Endothelial cell of umbilical vein (primary cell): ENCODE data around the gene KCNK13. TPM values are rescaled to one million over a fixed set of nuclear protein-coding genes. Genes with fewer than 3 reads are reported as not detected.

ENCODE experiments used
- BruUV-seq: library from RNA; stranded (reverse); fragments of 400-500 nt; replicated peaks from 2 replicates; lab custom pipeline; 2021; lab: Mats Ljungman, UMichigan
- CTCF ChIA-PET: fragments of 300-600, 350-600 bp; sonication (Branson Sonifier 250); formaldehyde crosslinking; loops from one replicate; lab custom pipeline; 2021; ENCODE audit warnings: antibody characterized with exemption, inconsistent platforms; lab: Charles Lee
- POLR2A ChIA-PET: fragments of 300-600, 350-600 bp; sonication (Branson Sonifier 250); formaldehyde crosslinking; loops from one replicate; lab custom pipeline; 2021; ENCODE audit warnings: antibody characterized with exemption, inconsistent platforms; lab: Charles Lee
- DNase-seq: peaks from one replicate; pipeline ENCODE4 v3.0.0-alpha.2; 2011; ENCODE audit warnings: low read depth, low spot score
- FAIRE-seq: peaks from 2 replicates; lab custom pipeline; 2011; peaks lifted over from hg19 to GRCh38; lab: Jason Lieb, UNC
- H2AFZ ChIP-seq: 2 replicates; pipeline ENCODE4 v1.6.0; 2012; ENCODE audit warnings: low read depth, low read length, control low read depth, inconsistent platforms
- H3K27ac ChIP-seq: 2 replicates; pipeline ENCODE4 v1.5.1; 2011; ENCODE audit warnings: low read depth, mild to moderate bottlenecking, control low read depth, low read length, moderate library complexity; ENCODE audit not compliant: insufficient read depth
- H3K27me3 ChIP-seq, 2 experiments: 2 replicates each; pipeline versions ENCODE4 v1.6.0 to v1.6.1; 2011; ENCODE audit warnings: low read length in 2 of 2, mixed read lengths in 1 of 2; ENCODE audit not compliant: control insufficient read depth in 2 of 2, insufficient read depth in 2 of 2
- H3K36me3 ChIP-seq, 2 experiments: 2 replicates in 1 of 2; 3 replicates in 1 of 2; pipeline ENCODE4 v1.5.1; 2011; ENCODE audit warnings: low read length in 2 of 2, mild to moderate bottlenecking in 1 of 2, moderate library complexity in 1 of 2; ENCODE audit not compliant: control insufficient read depth in 2 of 2, insufficient read depth in 2 of 2; ENCODE audit errors: extremely low read depth in 1 of 2
- H3K4me1 ChIP-seq: 3 replicates; pipeline ENCODE4 v1.5.1; 2011; ENCODE audit warnings: mild to moderate bottlenecking, low read length; ENCODE audit not compliant: control insufficient read depth, insufficient read depth; ENCODE audit errors: extremely low read depth
- H3K4me2 ChIP-seq: 2 replicates; pipeline ENCODE4 v1.6.1; 2011; ENCODE audit warnings: low read length, control low read depth, mixed read lengths; ENCODE audit not compliant: insufficient read depth
- H3K4me3 ChIP-seq, 3 experiments: fragments of 200-600 bp in 1 of 3; sonication (generic), shearing (Covaris generic) in 1 of 3; replicated peaks in 1 of 3; 2 replicates each; pipeline ENCODE4 v1.5.1; 2011 to 2016; ENCODE audit warnings: control low read depth in 3 of 3, low read length in 3 of 3, mild to moderate bottlenecking in 2 of 3, inconsistent platforms in 1 of 3, low read depth in 1 of 3, moderate library complexity in 1 of 3; ENCODE audit not compliant: insufficient read depth in 1 of 3
- H3K79me2 ChIP-seq: 2 replicates; pipeline ENCODE4 v1.6.0; 2012; ENCODE audit warnings: low read length, inconsistent platforms; ENCODE audit not compliant: control insufficient read depth, insufficient read depth
- H3K9ac ChIP-seq: replicated peaks from 2 replicates; pipeline ENCODE3; 2011; ENCODE audit warnings: low read length, control low read depth; ENCODE audit not compliant: insufficient read depth; ENCODE audit errors: extremely low read depth
- H3K9me1 ChIP-seq: replicated peaks from 3 replicates; pipeline ENCODE4 v1.6.0; 2011; ENCODE audit warnings: mild to moderate bottlenecking, low read length; ENCODE audit not compliant: control insufficient read depth, insufficient read depth; ENCODE audit errors: extremely low read depth
- H3K9me3 ChIP-seq: replicated peaks from 2 replicates; pipeline ENCODE4 v1.5.1; 2012; ENCODE audit warnings: low read length, inconsistent platforms; ENCODE audit not compliant: control insufficient read depth, insufficient read depth
- H4K20me1 ChIP-seq: replicated peaks from 2 replicates; pipeline ENCODE3; 2011; ENCODE audit warnings: mild to moderate bottlenecking, low read length; ENCODE audit not compliant: control insufficient read depth, insufficient read depth; ENCODE audit errors: extremely low read depth
- EZH2 ChIP-seq: IDR thresholded peaks from 2 replicates; pipeline ENCODE4 v1.6.1; 2012; ENCODE audit warnings: borderline replicate concordance, low read depth, mild to moderate bottlenecking, moderate library complexity, low read length, inconsistent platforms; ENCODE audit not compliant: severe bottlenecking
- FOS ChIP-seq: IDR thresholded peaks from 2 replicates; pipeline ENCODE4 v1.6.1; 2011; ENCODE audit warnings: mild to moderate bottlenecking, low read length, moderate library complexity, borderline replicate concordance; ENCODE audit not compliant: insufficient read depth
- GATA2 ChIP-seq: IDR thresholded peaks from 2 replicates; pipeline ENCODE4 v1.7.0; 2011; ENCODE audit warnings: low read depth, mild to moderate bottlenecking, moderate library complexity, mixed read lengths, low read length; ENCODE audit not compliant: insufficient read length, insufficient read depth
- JUN ChIP-seq: IDR thresholded peaks from 2 replicates; pipeline ENCODE4 v1.6.1; 2011; ENCODE audit warnings: borderline replicate concordance, low read depth; ENCODE audit not compliant: insufficient read length, insufficient read depth
- MAX ChIP-seq: IDR thresholded peaks from 2 replicates; pipeline ENCODE4 v1.6.1; 2011; ENCODE audit not compliant: insufficient read depth, insufficient read length
- MYC ChIP-seq: IDR thresholded peaks from one replicate; pipeline ENCODE4 v1.6.1; 2011; ENCODE audit warnings: mild to moderate bottlenecking, low read depth, low read length
- POLR2A ChIP-seq: IDR thresholded peaks from 2 replicates; pipeline ENCODE4 v1.6.1; 2012; ENCODE audit warnings: low read depth, mild to moderate bottlenecking, control low read depth, low read length
- POLR2AphosphoS5 ChIP-seq: IDR thresholded peaks from 2 replicates; pipeline ENCODE4 v1.6.1; 2012; ENCODE audit warnings: low read depth, mild to moderate bottlenecking, control low read depth, low read length, moderate library complexity; ENCODE audit not compliant: insufficient read depth
- dilution Hi-C: fragments of 300-500 bp; cut with MboI; formaldehyde crosslinking; loops from one replicate; pipeline ENCODE4 v1.15.0; 2019; ENCODE audit warnings: low sequenced_read_pairs; ENCODE audit not compliant: extremely low pct_ligation_motif_present
- intact Hi-C: fragments of 100-400 bp; cut with micrococcal nuclease; formaldehyde crosslinking; loops from one replicate; pipeline ENCODE4 v1.10.0; 2022
- polyA plus RNA-seq, 4 experiments: library from polyadenylated mRNA; depleted of rRNA in 3 of 4; stranded (reverse) in 3 of 4; unstranded in 1 of 4; fragments of >200 nt; gene quantifications; 2 replicates each; pipeline versions ENCODE4 v1.2.1 to v1.2.3, GENCODE V29; 2011 to 2012; ENCODE audit warnings: missing spikeins in 1 of 4
- total RNA-seq: library from RNA; stranded (reverse); gene quantifications from 2 replicates; pipeline ENCODE4 v1.2.3, GENCODE V29; 2021
- TF ChIP-seq, protein P1 (sequence below), 2 donors: IDR thresholded peaks; 1 replicate in 1 of 2; 2 replicates in 1 of 2; pipeline ENCODE4 v1.5.1; 2011; ENCODE audit warnings: low read length in 2 of 2, mild to moderate bottlenecking in 2 of 2, moderate library complexity in 2 of 2, control low read depth in 1 of 2, inconsistent platforms in 1 of 2, low read depth in 1 of 2; ENCODE audit not compliant: insufficient read depth in 1 of 2; ENCODE audit errors: extremely low read depth in 1 of 2

KCNK13 gene
- total and polyA plus RNA-seq, 2 donors (not counting 3 experiments of a cell fraction or from before 2014, with no cell fraction given) = not detected

DNA sequence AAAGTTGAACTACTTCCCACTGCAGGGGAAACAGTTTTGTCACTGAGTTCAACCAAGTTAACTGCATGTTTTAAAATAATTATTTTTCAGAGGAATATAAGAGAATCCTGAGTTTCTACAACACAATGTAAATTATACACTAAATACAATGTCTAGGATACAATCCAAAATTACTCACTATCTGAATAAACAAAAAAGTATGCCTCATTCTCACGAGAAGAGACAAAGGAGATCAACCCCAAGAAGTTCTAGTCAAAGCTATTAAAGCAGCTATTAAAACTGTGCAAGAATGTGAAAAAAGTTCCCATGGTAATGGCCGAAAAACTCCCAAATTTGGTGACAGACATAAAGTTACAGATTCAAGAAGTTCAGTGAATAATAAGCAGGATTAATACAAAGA, 8.8 kb upstream of the KCNK13 start:
- Histone ChIP-seq H3K9me3 (no peaks in the 10 kb centered on the region), H2AFZ (no peak overlapping the region), H3K27me3 (peaks cover 22 to 26% of the 10 kb centered on the region in 2 experiments), H3K36me3 (no peaks in the 10 kb centered on the region), H3K27ac (no peak overlapping the region), H3K4me2 (no peak overlapping the region), H3K4me3 (no peak overlapping the region), H3K4me1 (no peaks in the 10 kb centered on the region), H4K20me1 (no peaks in the 10 kb centered on the region), H3K9ac (no peak overlapping the region), H3K79me2 (no peaks in the 10 kb centered on the region), H3K9me1 (no peaks in the 10 kb centered on the region)
- TF ChIP-seq, protein P1, sequence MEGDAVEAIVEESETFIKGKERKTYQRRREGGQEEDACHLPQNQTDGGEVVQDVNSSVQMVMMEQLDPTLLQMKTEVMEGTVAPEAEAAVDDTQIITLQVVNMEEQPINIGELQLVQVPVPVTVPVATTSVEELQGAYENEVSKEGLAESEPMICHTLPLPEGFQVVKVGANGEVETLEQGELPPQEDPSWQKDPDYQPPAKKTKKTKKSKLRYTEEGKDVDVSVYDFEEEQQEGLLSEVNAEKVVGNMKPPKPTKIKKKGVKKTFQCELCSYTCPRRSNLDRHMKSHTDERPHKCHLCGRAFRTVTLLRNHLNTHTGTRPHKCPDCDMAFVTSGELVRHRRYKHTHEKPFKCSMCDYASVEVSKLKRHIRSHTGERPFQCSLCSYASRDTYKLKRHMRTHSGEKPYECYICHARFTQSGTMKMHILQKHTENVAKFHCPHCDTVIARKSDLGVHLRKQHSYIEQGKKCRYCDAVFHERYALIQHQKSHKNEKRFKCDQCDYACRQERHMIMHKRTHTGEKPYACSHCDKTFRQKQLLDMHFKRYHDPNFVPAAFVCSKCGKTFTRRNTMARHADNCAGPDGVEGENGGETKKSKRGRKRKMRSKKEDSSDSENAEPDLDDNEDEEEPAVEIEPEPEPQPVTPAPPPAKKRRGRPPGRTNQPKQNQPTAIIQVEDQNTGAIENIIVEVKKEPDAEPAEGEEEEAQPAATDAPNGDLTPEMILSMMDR (IDR thresholded peaks at IDR 0.05; ENCODE audit: extremely low read depth in 1 of 2, insufficient read depth in 1 of 2, low read depth in 1 of 2, low read length in 2 of 2) = no peak
- no peak for FAIRE-seq
- BruUV-seq = no TSS peak
- ChIA-PET POLR2A (no interaction called here), CTCF (interaction anchor here (1.1 to 1.6 kb wide), 2 partner anchors 10 to 114 kb away, joined by 3 to 4 read pairs; no protein-coding TSS in a partner anchor)
- no peak for DNase-seq
- intact Hi-C loops = no loop called here
- dilution Hi-C loops = no loop called here

DNA sequence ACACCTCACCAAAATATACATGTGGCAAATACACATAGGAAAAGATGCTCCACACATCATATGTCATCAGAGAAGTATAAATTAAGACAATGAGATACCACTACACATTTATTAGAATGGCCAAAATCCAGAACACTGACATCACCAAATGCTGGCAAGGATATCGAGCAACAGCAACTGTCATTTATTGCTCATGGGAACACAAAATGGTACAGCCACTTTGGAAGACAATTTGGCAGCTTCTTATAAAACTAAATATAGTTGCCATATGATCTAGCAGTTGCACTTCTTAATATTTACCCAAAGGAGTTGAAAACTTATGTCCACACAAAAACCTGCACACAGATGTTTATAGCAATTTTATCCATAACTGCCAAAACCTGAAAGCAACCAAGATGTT, 7.0 kb upstream of the KCNK13 start:
- POLR2A ChIA-PET = no interaction called here
- Histone ChIP-seq H3K9ac (no peak overlapping the region), H3K9me1 (no peaks in the 10 kb centered on the region), H2AFZ (no peak overlapping the region), H3K36me3 (no peaks in the 10 kb centered on the region), H3K4me2 (no peak overlapping the region), H3K9me3 (no peaks in the 10 kb centered on the region), H3K4me1 (no peaks in the 10 kb centered on the region), H3K27ac (no peak overlapping the region), H4K20me1 (no peaks in the 10 kb centered on the region), H3K79me2 (no peaks in the 10 kb centered on the region), H3K27me3 (peaks cover 29 to 44% of the 10 kb centered on the region in 2 experiments), H3K4me3 (no peak overlapping the region)
- TF ChIP-seq POLR2AphosphoS5 (no peak), JUN (no peak), FOS (no peak), MYC (no peak), GATA2 (no peak), POLR2A (no peak), MAX (no peak), EZH2 (no peak)
- TF ChIP-seq, protein P1 (IDR thresholded peaks at IDR 0.05; ENCODE audit: extremely low read depth in 1 of 2, insufficient read depth in 1 of 2, low read depth in 1 of 2, low read length in 2 of 2) = no peak
- dilution Hi-C loops = no loop called here
- no TSS peak for BruUV-seq
- FAIRE-seq (no peak), DNase-seq (no peak)
- intact Hi-C loops = loop anchor here (5.0 kb wide), 1 partner anchor 197 kb away; no protein-coding TSS in a partner anchor
- CTCF ChIA-PET = interaction anchor here (1.0 to 1.1 kb wide), 2 partner anchors 82 to 181 kb away, joined by 3 read pairs; no protein-coding TSS in a partner anchor
